Chondrocyte (in vitro differentiated cells): Measurements from ENCODE around the gene PNMA5. TPM values are rescaled to one million over a fixed set of nuclear protein-coding genes. Genes with fewer than 3 reads are reported as not detected.

ENCODE experiments used
- DNase-seq: peaks from one replicate; pipeline ENCODE4 v3.0.0; 2021; ENCODE audit warnings: mixed read lengths, low spot score
- H3K27ac Mint-ChIP-seq: one replicate; pipeline ENCODE4 v1.8.0; 2021; ENCODE audit warnings: mild to moderate bottlenecking, moderate library complexity, mixed read lengths; ENCODE audit not compliant: unreplicated experiment
- H3K27me3 Mint-ChIP-seq: 2 replicates; pipeline ENCODE4 v1.8.0; 2021; ENCODE audit warnings: low read depth, mixed read lengths
- H3K36me3 Mint-ChIP-seq: 2 replicates; pipeline ENCODE4 v1.8.0; 2021; ENCODE audit warnings: low read depth, mixed read lengths
- H3K4me1 Mint-ChIP-seq: 2 replicates; pipeline ENCODE4 v1.8.0; 2021; ENCODE audit warnings: low read depth, mild to moderate bottlenecking, mixed read lengths
- H3K4me3 Mint-ChIP-seq: one replicate; pipeline ENCODE4 v1.8.0; 2021; ENCODE audit warnings: mild to moderate bottlenecking, moderate library complexity, mixed read lengths; ENCODE audit not compliant: unreplicated experiment
- H3K9me3 Mint-ChIP-seq: 2 replicates; pipeline ENCODE4 v1.8.0; 2021; ENCODE audit warnings: low read depth, mixed read lengths
- total RNA-seq: library from RNA; stranded (reverse); gene quantifications from 3 replicates; pipeline ENCODE4 v1.2.1, GENCODE V29; 2021
- TF ChIP-seq, protein P1 (sequence below): fragments of 200-600 bp; sonication (generic); IDR thresholded peaks from 2 replicates; pipeline ENCODE4 v1.5.0; 2021; ENCODE audit warnings: antibody characterized with exemption, mild to moderate bottlenecking, moderate library complexity

PNMA5 gene
- total RNA-seq, 1 donor from 2014 or later: not detected

DNA sequence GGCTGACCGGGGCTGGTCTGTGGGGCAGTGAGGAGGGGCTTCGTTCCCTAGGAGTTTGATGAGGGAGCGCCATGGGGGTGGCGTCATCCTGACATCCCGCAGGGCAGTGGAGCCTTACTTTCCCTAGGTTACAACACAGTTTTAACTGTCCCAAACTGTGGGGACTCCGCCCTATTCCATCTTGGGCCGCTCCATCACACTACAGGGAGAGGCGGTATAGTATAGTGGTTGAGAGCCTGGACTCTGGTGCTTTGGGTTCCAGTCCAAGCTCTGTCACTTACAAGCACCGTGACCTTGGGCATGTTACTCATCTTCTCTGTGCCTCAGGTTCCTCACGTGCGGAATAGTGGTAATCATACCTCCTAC lies 51.9 kb downstream of the PNMA5 start:
- TF ChIP-seq, protein P1, sequence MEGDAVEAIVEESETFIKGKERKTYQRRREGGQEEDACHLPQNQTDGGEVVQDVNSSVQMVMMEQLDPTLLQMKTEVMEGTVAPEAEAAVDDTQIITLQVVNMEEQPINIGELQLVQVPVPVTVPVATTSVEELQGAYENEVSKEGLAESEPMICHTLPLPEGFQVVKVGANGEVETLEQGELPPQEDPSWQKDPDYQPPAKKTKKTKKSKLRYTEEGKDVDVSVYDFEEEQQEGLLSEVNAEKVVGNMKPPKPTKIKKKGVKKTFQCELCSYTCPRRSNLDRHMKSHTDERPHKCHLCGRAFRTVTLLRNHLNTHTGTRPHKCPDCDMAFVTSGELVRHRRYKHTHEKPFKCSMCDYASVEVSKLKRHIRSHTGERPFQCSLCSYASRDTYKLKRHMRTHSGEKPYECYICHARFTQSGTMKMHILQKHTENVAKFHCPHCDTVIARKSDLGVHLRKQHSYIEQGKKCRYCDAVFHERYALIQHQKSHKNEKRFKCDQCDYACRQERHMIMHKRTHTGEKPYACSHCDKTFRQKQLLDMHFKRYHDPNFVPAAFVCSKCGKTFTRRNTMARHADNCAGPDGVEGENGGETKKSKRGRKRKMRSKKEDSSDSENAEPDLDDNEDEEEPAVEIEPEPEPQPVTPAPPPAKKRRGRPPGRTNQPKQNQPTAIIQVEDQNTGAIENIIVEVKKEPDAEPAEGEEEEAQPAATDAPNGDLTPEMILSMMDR: no peak
- Mint-ChIP-seq H3K27ac (peak overlapping the region; percentile 32), H3K36me3 (peaks cover 5% of the 10 kb centered on the region), H3K4me1 (peaks cover 14% of the 10 kb centered on the region), H3K9me3 (no peaks in the 10 kb centered on the region), H3K27me3 (no peaks in the 10 kb centered on the region), H3K4me3 (peak overlapping the region; percentile 79)
- DNase-seq: no peak

DNA sequence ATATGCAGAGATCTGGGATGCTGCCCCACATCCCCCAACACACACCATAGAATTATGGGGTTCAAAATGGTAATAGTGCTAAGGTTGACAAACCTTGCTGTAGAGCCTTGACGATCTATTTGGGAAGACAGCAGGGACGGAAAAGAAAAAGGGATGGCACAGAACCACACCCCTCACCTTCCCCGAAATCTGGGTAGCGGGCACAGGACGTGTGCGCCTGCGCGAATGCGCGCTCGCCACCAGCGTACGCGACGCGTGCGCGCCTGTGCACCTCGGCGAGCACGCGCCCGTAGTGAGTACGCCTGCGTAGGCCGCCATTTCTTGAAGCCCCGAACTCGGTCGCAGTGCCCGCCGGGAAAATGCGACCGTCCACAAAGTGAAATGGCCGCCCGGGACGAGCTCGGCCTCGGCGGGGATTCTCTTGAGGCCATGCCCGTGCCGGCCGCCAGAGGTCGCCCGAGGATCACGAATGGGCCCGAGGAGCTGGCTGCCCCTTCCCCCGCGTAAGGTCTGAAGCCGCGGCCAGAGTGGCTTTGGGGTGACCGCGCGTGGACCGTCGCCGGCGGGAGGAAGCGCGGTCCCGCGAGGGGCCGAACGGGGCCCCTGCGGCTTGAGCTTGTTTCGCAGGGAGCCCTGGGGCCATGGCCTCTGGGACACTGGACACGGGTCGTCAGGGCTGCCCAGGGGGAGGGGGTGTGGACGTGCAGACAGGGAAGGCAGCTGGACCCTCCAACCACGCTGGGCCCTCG lies 52.4 kb downstream of the PNMA5 start:
- DNase-seq: peak; percentile 93
- Mint-ChIP-seq H3K27me3 (no peaks in the 10 kb centered on the region), H3K36me3 (peaks cover 5% of the 10 kb centered on the region), H3K9me3 (no peaks in the 10 kb centered on the region), H3K4me3 (peak overlapping the region; percentile 79), H3K4me1 (peaks cover 14% of the 10 kb centered on the region), H3K27ac (peak overlapping the region; percentile 81)
- TF ChIP-seq, protein P1: peak; percentile 87

Other genes starting within 250 kb of the PNMA5 start
- gene MAGEA2, start 240.3 kb downstream of the PNMA5 start, total RNA-seq: not detected in 3 replicates
- gene CSAG3, start 234.9 kb downstream of the PNMA5 start, total RNA-seq: not detected in 3 replicates
- not detected in 3 replicates for gene MAGEA6, start 224.4 kb downstream of the PNMA5 start, total RNA-seq
- gene CETN2, start 163.4 kb downstream of the PNMA5 start, total RNA-seq: 27.0 to 42.3 TPM (median 30.0 TPM) in 3 replicates
- gene NSDHL, start 163.1 kb downstream of the PNMA5 start, total RNA-seq: 18.1 to 20.3 TPM (median 18.7 TPM) in 3 replicates
- gene ZNF185, start 96.0 kb downstream of the PNMA5 start, total RNA-seq: 6.0 to 14.0 TPM (median 13.7 TPM) in 3 replicates
- 0.12 to 0.67 TPM (median 0.67 TPM) in 3 replicates for gene PNMA3, start 62.4 kb upstream of the PNMA5 start, total RNA-seq
- gene PNMA6A, start 78.3 kb upstream of the PNMA5 start, total RNA-seq: 0.97 to 5.9 TPM (median 4.7 TPM) in 3 replicates
- not detected in 3 replicates for gene MAGEA1, start 185.2 kb upstream of the PNMA5 start, total RNA-seq